Measurements from ENCODE around the gene RAB40A. TPM values are rescaled to one million over a fixed set of nuclear protein-coding genes. Genes with fewer than 3 reads are reported as not detected.

RAB40A gene
- total and polyA plus RNA-seq, 10 of the 15 experiments (the other 5 are each of a cell fraction or from before 2014, with no cell fraction given): 0.10 to 0.42 (median 0.26) TPM

DNA sequence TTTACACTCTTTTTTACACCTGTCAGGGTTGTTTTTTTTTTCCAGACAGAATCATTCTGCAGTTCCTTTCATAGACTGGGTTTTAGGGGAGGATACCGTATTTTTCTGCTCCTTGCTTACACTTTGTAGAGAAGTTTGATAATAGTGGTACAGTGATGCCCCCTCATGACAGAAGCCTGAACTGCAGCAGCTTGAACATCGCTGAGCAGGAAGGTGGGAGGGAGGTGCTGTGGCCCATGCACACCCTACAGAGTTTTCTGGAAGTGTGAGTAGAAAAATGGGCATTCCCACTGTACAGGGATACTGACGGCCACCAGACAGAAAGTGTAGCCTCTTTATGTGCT, 54.5 kb downstream of the RAB40A start:
- ATAC-seq (peak; percentile 98), FAIRE-seq (peak; percentile 83), DNase-seq (ENCODE audit: low read depth, low spot score) (peak; percentile 43)
- CTCF ChIA-PET: interaction anchor here (0.8 to 2.1 kb wide), 12 partner anchors 9 to 530 kb away, joined by 3 to 30 read pairs (median 4); no protein-coding TSS in a partner anchor
- SMC1A ChIA-PET (ENCODE audit: uncharacterized antibody, unreplicated experiment): interaction anchor here (2.2 kb wide), 1 partner anchor 254 kb away, joined by 15 read pairs; no protein-coding TSS in a partner anchor
- Histone ChIP-seq H3K36me3 (ENCODE audit: control insufficient read depth in 2 of 2, insufficient read depth in 2 of 2, low read length in 1 of 2) (no peaks in the 10 kb centered on the region), H3K4me1 (ENCODE audit: control insufficient read depth, insufficient read depth, low read length) (no peaks in the 10 kb centered on the region), H3K27me3 (replicated peaks in 1 of 2; ENCODE audit: control insufficient read depth in 2 of 2, insufficient read depth in 2 of 2, low read length in 1 of 2) (no peaks in the 10 kb centered on the region), H3K4me2 (ENCODE audit: control insufficient read depth, insufficient read depth) (0 out of 2 replicates have a peak overlapping the region, but pooled peaks have one; percentile 15), H3K27ac (ENCODE audit: control insufficient read depth, insufficient read depth) (no peak overlapping the region), H3K9me3 (replicated peaks; ENCODE audit: control insufficient read depth, insufficient read depth, low read length) (no peaks in the 10 kb centered on the region), H3K9ac (ENCODE audit: control insufficient read depth, insufficient read depth, low read length) (no peak overlapping the region), H3K4me3 (no peak overlapping the region), H2AFZ (ENCODE audit: control insufficient read depth, low read depth, low read length) (peak overlapping the region; percentile 16), H3K79me2 (ENCODE audit: control insufficient read depth, insufficient read depth, low read length) (no peaks in the 10 kb centered on the region), H4K20me1 (ENCODE audit: control insufficient read depth, insufficient read depth) (no peaks in the 10 kb centered on the region)
- intact Hi-C loops (cut with micrococcal nuclease; ENCODE audit: unreplicated experiment): loop anchor here (1.0 kb wide), 2 partner anchors 121 to 253 kb away; no protein-coding TSS in a partner anchor
- in situ Hi-C loops (cut with MboI): loop anchor here (10.0 kb wide), 1 partner anchor 120 kb away; no protein-coding TSS in a partner anchor
- RAD21 ChIA-PET (ENCODE audit: unreplicated experiment): interaction anchor here (0.8 to 1.9 kb wide), 4 partner anchors 25 to 254 kb away, joined by 3 to 8 read pairs (median 3); no protein-coding TSS in a partner anchor
- POLR2A ChIA-PET: no interaction called here
- no TSS peak for BruUV-seq (replicated peaks)
- 0% methylated on average over 3 of the region's 3 CpGs for WGBS (ENCODE audit: insufficient coverage, insufficient replicate concordance, low lambda C conversion rate, missing lambda C conversion rate)
- TF ChIP-seq ZBTB11 (CRISPR knock-in tag; IDR thresholded peaks at IDR 0.05) (no peak), RUNX3 (IDR thresholded peaks at IDR 0.05; ENCODE audit: low read length) (no peak), HDAC6 (IDR thresholded peaks at IDR 0.05; ENCODE audit: unreplicated experiment) (no peak), NR2F1 (conservative IDR thresholded peaks at IDR 0.05) (no peak), SUPT20H (IDR thresholded peaks at IDR 0.05; ENCODE audit: borderline replicate concordance, control insufficient read depth, low read depth, low read length) (no peak), POLR2A (IDR thresholded peaks at IDR 0.05; ENCODE audit: low read depth, low read length) (no peak), USF2 (IDR thresholded peaks at IDR 0.05; ENCODE audit: borderline replicate concordance, low read depth, low read length) (no peak), PML (IDR thresholded peaks at IDR 0.05; ENCODE audit: low read length) (no peak), CTCF (IDR thresholded peaks at IDR 0.05 in 2 of 3, conservative IDR thresholded peaks at IDR 0.05 in 1 of 3; ENCODE audit: control insufficient read depth in 2 of 3, extremely low read depth in 1 of 3, insufficient read depth in 1 of 3, low read depth in 3 of 3, low read length in 3 of 3) (peak; percentile 71 to 78 (median 73)), POU2F2 (IDR thresholded peaks at IDR 0.05; ENCODE audit: borderline replicate concordance, low read depth, low read length) (no peak), SMC3 (IDR thresholded peaks at IDR 0.05; ENCODE audit: borderline replicate concordance, low read length) (0 out of 2 replicates have a peak, but pooled peaks have one; percentile 19), GATAD2B (conservative IDR thresholded peaks at IDR 0.05; ENCODE audit: low read depth) (no peak), RBBP5 (conservative IDR thresholded peaks at IDR 0.05) (no peak), RAD21 (IDR thresholded peaks at IDR 0.05; ENCODE audit: insufficient read depth, low read depth, low read length) (peak; percentile 78)
- TF ChIP-seq, protein P1, sequence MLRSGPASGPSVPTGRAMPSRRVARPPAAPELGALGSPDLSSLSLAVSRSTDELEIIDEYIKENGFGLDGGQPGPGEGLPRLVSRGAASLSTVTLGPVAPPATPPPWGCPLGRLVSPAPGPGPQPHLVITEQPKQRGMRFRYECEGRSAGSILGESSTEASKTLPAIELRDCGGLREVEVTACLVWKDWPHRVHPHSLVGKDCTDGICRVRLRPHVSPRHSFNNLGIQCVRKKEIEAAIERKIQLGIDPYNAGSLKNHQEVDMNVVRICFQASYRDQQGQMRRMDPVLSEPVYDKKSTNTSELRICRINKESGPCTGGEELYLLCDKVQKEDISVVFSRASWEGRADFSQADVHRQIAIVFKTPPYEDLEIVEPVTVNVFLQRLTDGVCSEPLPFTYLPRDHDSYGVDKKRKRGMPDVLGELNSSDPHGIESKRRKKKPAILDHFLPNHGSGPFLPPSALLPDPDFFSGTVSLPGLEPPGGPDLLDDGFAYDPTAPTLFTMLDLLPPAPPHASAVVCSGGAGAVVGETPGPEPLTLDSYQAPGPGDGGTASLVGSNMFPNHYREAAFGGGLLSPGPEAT (IDR thresholded peaks at IDR 0.05; ENCODE audit: low read depth): no peak
- TF ChIP-seq, protein P2, sequence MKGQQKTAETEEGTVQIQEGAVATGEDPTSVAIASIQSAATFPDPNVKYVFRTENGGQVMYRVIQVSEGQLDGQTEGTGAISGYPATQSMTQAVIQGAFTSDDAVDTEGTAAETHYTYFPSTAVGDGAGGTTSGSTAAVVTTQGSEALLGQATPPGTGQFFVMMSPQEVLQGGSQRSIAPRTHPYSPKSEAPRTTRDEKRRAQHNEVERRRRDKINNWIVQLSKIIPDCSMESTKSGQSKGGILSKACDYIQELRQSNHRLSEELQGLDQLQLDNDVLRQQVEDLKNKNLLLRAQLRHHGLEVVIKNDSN (IDR thresholded peaks at IDR 0.05; ENCODE audit: borderline replicate concordance, extremely low read length, insufficient read depth, low read depth, low read length): no peak

All from GM12878 (cell line).